Neural cell (in vitro differentiated cells): ENCODE results near the gene GUCA1C. TPM values are rescaled to one million over a fixed set of nuclear protein-coding genes. Genes with fewer than 3 reads are reported as not detected.

ENCODE experiments used
- H2AFZ ChIP-seq: fragments of 200-600, 300-800 bp; sonication (generic), shearing (Covaris generic); 2 replicates; pipeline ENCODE4 v1.6.0; 2014; ENCODE audit warnings: low read depth, mild to moderate bottlenecking, antibody characterized with exemption, low read length, moderate library complexity
- H3F3A ChIP-seq: fragments of 200-600 bp; shearing (Covaris generic); 2 replicates; pipeline ENCODE4 v1.6.1; 2016; ENCODE audit warnings: mild to moderate bottlenecking, moderate library complexity, mixed read lengths, antibody characterized with exemption, low read length; ENCODE audit not compliant: insufficient read depth, poor library complexity, severe bottlenecking
- H3K27ac ChIP-seq: fragments of 200-600, 300-800 bp; sonication (generic), shearing (Covaris generic); 2 replicates; pipeline ENCODE4 v1.5.1; 2014; ENCODE audit warnings: mild to moderate bottlenecking, low read length, moderate library complexity
- H3K27me3 ChIP-seq: fragments of 300-800, 200-600 bp; sonication (generic), shearing (Covaris generic); 2 replicates; pipeline ENCODE4 v1.6.0; 2014; ENCODE audit warnings: mild to moderate bottlenecking, low read depth, low read length, moderate library complexity; ENCODE audit not compliant: insufficient read depth
- H3K36me3 ChIP-seq: fragments of 300-800, 200-600 bp; sonication (generic), shearing (Covaris generic); 2 replicates; pipeline ENCODE4 v1.5.1; 2014; ENCODE audit warnings: mild to moderate bottlenecking, antibody characterized with exemption, low read length, moderate library complexity; ENCODE audit not compliant: insufficient read depth
- H3K4me2 ChIP-seq: fragments of 300-800, 200-600 bp; sonication (generic), shearing (Covaris generic); 2 replicates; pipeline ENCODE4 v1.6.0; 2014; ENCODE audit warnings: mild to moderate bottlenecking, low read length
- H3K4me3 ChIP-seq: fragments of 300-800, 200-600 bp; sonication (generic), shearing (Covaris generic); 2 replicates; pipeline ENCODE4 v1.5.1; 2014; ENCODE audit warnings: mild to moderate bottlenecking, low read length, moderate library complexity
- H3K79me2 ChIP-seq: fragments of 200-600 bp; shearing (Covaris generic); replicated peaks from 2 replicates; pipeline ENCODE4 v1.6.0; 2014; ENCODE audit warnings: mild to moderate bottlenecking, low read length, moderate library complexity; ENCODE audit not compliant: insufficient read depth
- H3K9ac ChIP-seq: fragments of 300-800, 200-600 bp; sonication (generic), shearing (Covaris generic); 2 replicates; pipeline ENCODE4 v1.6.1; 2016; ENCODE audit warnings: mild to moderate bottlenecking, low read length, mixed read lengths
- H3K9me2 ChIP-seq: fragments of 200-600 bp; shearing (Covaris generic); 2 replicates; pipeline ENCODE4 v1.6.1; 2016; ENCODE audit warnings: mild to moderate bottlenecking, low read length, mixed read lengths; ENCODE audit not compliant: insufficient read depth
- H3K9me3 ChIP-seq: fragments of 200-600, 300-800 bp; sonication (generic), shearing (Covaris generic); 2 replicates; pipeline ENCODE4 v1.6.1; 2016; ENCODE audit warnings: mild to moderate bottlenecking, mixed run types, low read length, moderate library complexity, mixed read lengths
- H4K20me1 ChIP-seq: fragments of 200-600 bp; shearing (Covaris generic); 2 replicates; pipeline ENCODE4 v1.6.1; 2016; ENCODE audit warnings: mild to moderate bottlenecking, mixed run types; ENCODE audit not compliant: insufficient read depth
- EP300 ChIP-seq: fragments of 450-650 bp; conservative IDR thresholded peaks from 2 replicates; pipeline ENCODE4 v1.6.1; 2014; ENCODE audit warnings: antibody characterized with exemption, mild to moderate bottlenecking, moderate library complexity; ENCODE audit not compliant: poor library complexity, severe bottlenecking
- EZH2 ChIP-seq: fragments of 200-600, 300-800 bp; shearing (Covaris generic), sonication (generic); IDR thresholded peaks from 2 replicates; pipeline ENCODE4 v1.6.1; 2014; ENCODE audit warnings: antibody characterized with exemption, low read length, borderline replicate concordance, mild to moderate bottlenecking; ENCODE audit not compliant: insufficient read depth, poor library complexity, severe bottlenecking
- MXI1 ChIP-seq: fragments of 450-650 bp; conservative IDR thresholded peaks from 2 replicates; pipeline ENCODE4 v1.6.1; 2014; ENCODE audit warnings: antibody characterized with exemption, mild to moderate bottlenecking; ENCODE audit not compliant: poor library complexity, severe bottlenecking
- POLR2AphosphoS5 ChIP-seq: IDR thresholded peaks from 2 replicates; pipeline ENCODE4 v1.6.1; 2012
- RAD21 ChIP-seq: fragments of 450-650 bp; conservative IDR thresholded peaks from 2 replicates; pipeline ENCODE4 v1.6.1; 2014; ENCODE audit warnings: antibody characterized with exemption, mild to moderate bottlenecking, moderate library complexity
- SMC3 ChIP-seq: fragments of 450-650 bp; conservative IDR thresholded peaks from 2 replicates; pipeline ENCODE4 v1.6.1; 2014; ENCODE audit warnings: antibody characterized with exemption, mild to moderate bottlenecking, moderate library complexity; ENCODE audit not compliant: poor library complexity
- TAF1 ChIP-seq: IDR thresholded peaks from 2 replicates; pipeline ENCODE4 v1.6.1; 2012; ENCODE audit warnings: low read depth
- polyA plus RNA-seq: library from polyadenylated mRNA; depleted of rRNA; stranded (reverse); fragments of >200 nt; gene quantifications from 2 replicates; pipeline ENCODE4 v1.2.3, GENCODE V29; 2014
- TF ChIP-seq, protein P1 (sequence below): fragments of 450-650 bp; IDR thresholded peaks from 2 replicates; pipeline ENCODE4 v1.5.1; 2014; ENCODE audit warnings: antibody characterized with exemption, mild to moderate bottlenecking, moderate library complexity; ENCODE audit not compliant: poor library complexity, severe bottlenecking
- TF ChIP-seq, protein P2 (sequence below): IDR thresholded peaks from 2 replicates; pipeline ENCODE4 v1.6.1; 2012; ENCODE audit warnings: borderline replicate concordance

Gene GUCA1C
- polyA plus RNA-seq, 1 donor from 2014 or later: not detected

DNA sequence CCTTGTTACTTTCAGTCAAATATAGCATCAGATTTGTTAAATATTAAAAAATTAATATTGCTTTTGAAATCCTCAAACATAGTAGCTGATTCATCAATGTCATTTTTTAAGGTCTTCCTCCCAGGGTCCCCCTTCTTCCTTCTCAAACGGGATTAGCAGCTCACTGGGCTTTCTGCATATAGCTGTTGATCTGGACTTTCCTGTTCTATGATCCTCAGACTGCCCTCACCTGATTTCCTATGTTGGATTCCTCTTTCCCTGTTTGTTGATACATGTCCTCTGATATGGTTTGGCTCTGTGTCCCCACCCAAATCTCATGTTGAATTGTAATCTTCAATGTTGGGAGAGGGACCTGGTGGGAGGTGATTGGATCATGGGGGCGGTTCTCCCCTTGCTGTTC, 5.8 kb downstream of the GUCA1C start:
- TF ChIP-seq EZH2 (no peak), RAD21 (no peak), MXI1 (no peak), SMC3 (no peak), EP300 (no peak), POLR2AphosphoS5 (no peak), TAF1 (no peak)
- TF ChIP-seq, protein P1, sequence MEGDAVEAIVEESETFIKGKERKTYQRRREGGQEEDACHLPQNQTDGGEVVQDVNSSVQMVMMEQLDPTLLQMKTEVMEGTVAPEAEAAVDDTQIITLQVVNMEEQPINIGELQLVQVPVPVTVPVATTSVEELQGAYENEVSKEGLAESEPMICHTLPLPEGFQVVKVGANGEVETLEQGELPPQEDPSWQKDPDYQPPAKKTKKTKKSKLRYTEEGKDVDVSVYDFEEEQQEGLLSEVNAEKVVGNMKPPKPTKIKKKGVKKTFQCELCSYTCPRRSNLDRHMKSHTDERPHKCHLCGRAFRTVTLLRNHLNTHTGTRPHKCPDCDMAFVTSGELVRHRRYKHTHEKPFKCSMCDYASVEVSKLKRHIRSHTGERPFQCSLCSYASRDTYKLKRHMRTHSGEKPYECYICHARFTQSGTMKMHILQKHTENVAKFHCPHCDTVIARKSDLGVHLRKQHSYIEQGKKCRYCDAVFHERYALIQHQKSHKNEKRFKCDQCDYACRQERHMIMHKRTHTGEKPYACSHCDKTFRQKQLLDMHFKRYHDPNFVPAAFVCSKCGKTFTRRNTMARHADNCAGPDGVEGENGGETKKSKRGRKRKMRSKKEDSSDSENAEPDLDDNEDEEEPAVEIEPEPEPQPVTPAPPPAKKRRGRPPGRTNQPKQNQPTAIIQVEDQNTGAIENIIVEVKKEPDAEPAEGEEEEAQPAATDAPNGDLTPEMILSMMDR: no peak
- TF ChIP-seq, protein P2, sequence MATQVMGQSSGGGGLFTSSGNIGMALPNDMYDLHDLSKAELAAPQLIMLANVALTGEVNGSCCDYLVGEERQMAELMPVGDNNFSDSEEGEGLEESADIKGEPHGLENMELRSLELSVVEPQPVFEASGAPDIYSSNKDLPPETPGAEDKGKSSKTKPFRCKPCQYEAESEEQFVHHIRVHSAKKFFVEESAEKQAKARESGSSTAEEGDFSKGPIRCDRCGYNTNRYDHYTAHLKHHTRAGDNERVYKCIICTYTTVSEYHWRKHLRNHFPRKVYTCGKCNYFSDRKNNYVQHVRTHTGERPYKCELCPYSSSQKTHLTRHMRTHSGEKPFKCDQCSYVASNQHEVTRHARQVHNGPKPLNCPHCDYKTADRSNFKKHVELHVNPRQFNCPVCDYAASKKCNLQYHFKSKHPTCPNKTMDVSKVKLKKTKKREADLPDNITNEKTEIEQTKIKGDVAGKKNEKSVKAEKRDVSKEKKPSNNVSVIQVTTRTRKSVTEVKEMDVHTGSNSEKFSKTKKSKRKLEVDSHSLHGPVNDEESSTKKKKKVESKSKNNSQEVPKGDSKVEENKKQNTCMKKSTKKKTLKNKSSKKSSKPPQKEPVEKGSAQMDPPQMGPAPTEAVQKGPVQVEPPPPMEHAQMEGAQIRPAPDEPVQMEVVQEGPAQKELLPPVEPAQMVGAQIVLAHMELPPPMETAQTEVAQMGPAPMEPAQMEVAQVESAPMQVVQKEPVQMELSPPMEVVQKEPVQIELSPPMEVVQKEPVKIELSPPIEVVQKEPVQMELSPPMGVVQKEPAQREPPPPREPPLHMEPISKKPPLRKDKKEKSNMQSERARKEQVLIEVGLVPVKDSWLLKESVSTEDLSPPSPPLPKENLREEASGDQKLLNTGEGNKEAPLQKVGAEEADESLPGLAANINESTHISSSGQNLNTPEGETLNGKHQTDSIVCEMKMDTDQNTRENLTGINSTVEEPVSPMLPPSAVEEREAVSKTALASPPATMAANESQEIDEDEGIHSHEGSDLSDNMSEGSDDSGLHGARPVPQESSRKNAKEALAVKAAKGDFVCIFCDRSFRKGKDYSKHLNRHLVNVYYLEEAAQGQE: no peak
- Histone ChIP-seq H3K36me3 (no peaks in the 10 kb centered on the region), H3F3A (peaks cover 4% of the 10 kb centered on the region)

DNA sequence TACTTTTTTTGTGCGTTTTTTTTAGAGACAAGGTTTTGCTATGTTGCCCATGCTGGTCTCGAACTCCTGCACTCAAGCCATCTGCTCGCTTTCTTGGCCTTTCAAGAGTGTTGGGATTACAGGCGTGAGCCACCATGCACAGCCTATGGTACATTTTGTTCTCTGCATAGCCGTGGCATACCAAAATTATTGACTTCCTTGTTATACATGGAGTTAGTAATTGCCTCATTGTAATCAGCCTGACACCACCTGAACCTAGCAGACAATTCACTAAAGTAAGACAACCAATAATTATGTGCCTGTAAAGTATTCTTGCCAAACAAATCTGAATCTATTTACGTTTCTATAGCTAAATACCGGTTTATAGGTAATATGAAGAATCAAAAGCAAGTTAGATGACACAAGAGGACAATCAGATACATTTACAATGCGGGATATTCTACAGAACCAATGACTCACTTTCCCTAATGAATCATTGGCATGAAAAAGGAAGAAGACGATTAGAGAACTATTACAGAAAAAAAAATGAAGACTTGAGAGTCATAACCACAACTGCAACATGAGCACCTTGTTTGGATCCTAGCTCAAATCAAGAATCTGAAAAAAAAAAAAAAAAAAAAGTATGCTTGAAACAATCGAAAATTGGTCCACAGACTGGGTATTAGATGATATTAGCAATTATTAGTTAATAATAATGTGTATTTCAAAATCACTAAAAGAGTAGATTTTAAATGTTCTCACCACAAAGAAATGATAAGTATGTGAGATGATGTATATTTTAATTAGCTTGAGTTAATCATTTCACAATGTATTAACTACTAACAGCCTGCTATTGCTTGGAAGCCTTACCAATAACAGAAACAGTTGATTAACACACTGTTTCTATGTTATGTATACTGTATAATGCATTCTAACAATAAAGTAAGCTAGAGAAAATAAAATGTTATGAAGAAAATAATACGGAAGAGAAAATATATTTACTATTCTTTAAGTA, 7.1 kb downstream of the GUCA1C start:
- Histone ChIP-seq H3F3A (peaks cover 4% of the 10 kb centered on the region), H3K9me3 (no peaks in the 10 kb centered on the region), H3K27ac (no peak overlapping the region), H3K79me2 (no peaks in the 10 kb centered on the region), H3K4me2 (no peak overlapping the region), H3K4me3 (no peak overlapping the region), H3K36me3 (no peaks in the 10 kb centered on the region), H2AFZ (no peak overlapping the region), H3K9ac (no peak overlapping the region), H3K27me3 (no peaks in the 10 kb centered on the region), H4K20me1 (no peaks in the 10 kb centered on the region), H3K9me2 (no peaks in the 10 kb centered on the region)
- TF ChIP-seq TAF1: no peak
- TF ChIP-seq POLR2AphosphoS5: no peak
- TF ChIP-seq MXI1: no peak
- no peak for TF ChIP-seq EZH2
- TF ChIP-seq SMC3: no peak
- TF ChIP-seq, protein P1: no peak
- no peak for TF ChIP-seq EP300
- no peak for TF ChIP-seq RAD21
- TF ChIP-seq, protein P2: no peak

More for the DNA sequence above, 5.8 kb downstream of the GUCA1C start:
- Histone ChIP-seq H3K27ac (no peak overlapping the region), H3K9me2 (no peaks in the 10 kb centered on the region), H3K27me3 (no peaks in the 10 kb centered on the region), H4K20me1 (no peaks in the 10 kb centered on the region), H3K9ac (no peak overlapping the region), H2AFZ (no peak overlapping the region), H3K79me2 (no peaks in the 10 kb centered on the region), H3K4me3 (no peak overlapping the region), H3K4me2 (no peak overlapping the region), H3K9me3 (no peaks in the 10 kb centered on the region)
